HEK293 (cell line): ENCODE data around the gene TCF7.

Experiments used
- FEZF1 ChIP-seq: fragments of 450-650 bp; formaldehyde crosslinking; IDR thresholded peaks from 2 replicates; pipeline ENCODE4 v1.5.1; 2016; ENCODE audit warnings: missing biosample characterization, missing genetic modification characterization
- KLF8 ChIP-seq: fragments of 450-650 bp; formaldehyde crosslinking; IDR thresholded peaks from 2 replicates; pipeline ENCODE4 v1.5.1; 2016; ENCODE audit warnings: missing biosample characterization, missing genetic modification characterization
- MEIS1 ChIP-seq: sonication (generic); formaldehyde crosslinking; IDR thresholded peaks from 2 replicates; pipeline ENCODE4 v1.8.1; 2022; ENCODE audit warnings: missing genetic modification reagents, mild to moderate bottlenecking, borderline replicate concordance
- RBAK ChIP-seq: fragments of 450-650 bp; formaldehyde crosslinking; IDR thresholded peaks from 2 replicates; pipeline ENCODE4 v1.5.1; 2016; ENCODE audit warnings: missing biosample characterization, missing genetic modification characterization
- SP2 ChIP-seq: fragments of 450-650 bp; formaldehyde crosslinking; IDR thresholded peaks from 2 replicates; pipeline ENCODE4 v1.5.1; 2016; ENCODE audit warnings: missing biosample characterization, missing genetic modification characterization
- TSHZ1 ChIP-seq: fragments of 450-650 bp; formaldehyde crosslinking; IDR thresholded peaks from 2 replicates; pipeline ENCODE4 v1.5.1; 2016; ENCODE audit warnings: missing biosample characterization, missing genetic modification characterization, borderline replicate concordance
- WT1 ChIP-seq: fragments of 450-650 bp; formaldehyde crosslinking; IDR thresholded peaks from 2 replicates; pipeline ENCODE4 v1.5.1; 2016; ENCODE audit warnings: missing biosample characterization, missing genetic modification characterization
- ZBTB11 ChIP-seq: fragments of 450-650 bp; formaldehyde crosslinking; conservative IDR thresholded peaks from 2 replicates; pipeline ENCODE4 v1.5.1; 2016; ENCODE audit warnings: low read depth, missing biosample characterization, missing genetic modification characterization
- ZBTB17 ChIP-seq: fragments of 450-650 bp; formaldehyde crosslinking; IDR thresholded peaks from 2 replicates; pipeline ENCODE4 v1.5.1; 2016; ENCODE audit warnings: missing biosample characterization, missing genetic modification characterization
- ZBTB7A ChIP-seq: fragments of 450-650 bp; formaldehyde crosslinking; IDR thresholded peaks from 2 replicates; pipeline ENCODE4 v1.5.1; 2016; ENCODE audit warnings: low read depth, missing biosample characterization, missing genetic modification characterization
- ZBTB8A ChIP-seq: fragments of 450-650 bp; formaldehyde crosslinking; IDR thresholded peaks from 2 replicates; pipeline ENCODE4 v1.5.1; 2016; ENCODE audit warnings: missing biosample characterization, missing genetic modification characterization
- ZFHX2 ChIP-seq: fragments of 450-650 bp; formaldehyde crosslinking; conservative IDR thresholded peaks from 2 replicates; pipeline ENCODE4 v1.5.1; 2016; ENCODE audit warnings: missing biosample characterization, missing genetic modification characterization
- ZNF121 ChIP-seq: fragments of 450-650 bp; formaldehyde crosslinking; IDR thresholded peaks from 2 replicates; pipeline ENCODE4 v1.5.1; 2016; ENCODE audit warnings: missing biosample characterization, missing genetic modification characterization
- ZNF174 ChIP-seq: fragments of 450-650 bp; formaldehyde crosslinking; IDR thresholded peaks from 2 replicates; pipeline ENCODE4 v1.5.0; 2017; ENCODE audit warnings: missing biosample characterization, mild to moderate bottlenecking, missing genetic modification characterization
- ZNF223 ChIP-seq: fragments of 450-650 bp; formaldehyde crosslinking; IDR thresholded peaks from 2 replicates; pipeline ENCODE4 v1.5.1; 2016; ENCODE audit warnings: missing biosample characterization, missing genetic modification characterization
- ZNF292 ChIP-seq: fragments of 450-650 bp; formaldehyde crosslinking; IDR thresholded peaks from 2 replicates; pipeline ENCODE4 v1.5.1; 2016; ENCODE audit warnings: low read depth, missing biosample characterization, missing genetic modification characterization, borderline replicate concordance
- ZNF324 ChIP-seq: fragments of 450-650 bp; formaldehyde crosslinking; IDR thresholded peaks from 2 replicates; pipeline ENCODE4 v1.5.1; 2016; ENCODE audit warnings: missing biosample characterization, missing genetic modification characterization
- ZNF37A ChIP-seq: fragments of 450-650 bp; IDR thresholded peaks from 2 replicates; pipeline ENCODE4 v1.5.1; 2018; ENCODE audit warnings: missing biosample characterization, missing genetic modification characterization
- ZNF394 ChIP-seq: fragments of 450-650 bp; formaldehyde crosslinking; IDR thresholded peaks from 2 replicates; pipeline ENCODE4 v1.5.1; 2016; ENCODE audit warnings: missing biosample characterization, missing genetic modification characterization, mild to moderate bottlenecking, moderate library complexity, borderline replicate concordance
- ZNF416 ChIP-seq: fragments of 450-650 bp; formaldehyde crosslinking; IDR thresholded peaks from 2 replicates; pipeline ENCODE4 v1.5.1; 2016; ENCODE audit warnings: missing biosample characterization, missing genetic modification characterization
- ZNF555 ChIP-seq: fragments of 450-650 bp; formaldehyde crosslinking; conservative IDR thresholded peaks from 2 replicates; pipeline ENCODE4 v1.5.1; 2017; ENCODE audit warnings: missing biosample characterization, mild to moderate bottlenecking, missing genetic modification characterization, inconsistent platforms
- ZNF558 ChIP-seq: fragments of 450-650 bp; formaldehyde crosslinking; IDR thresholded peaks from 2 replicates; pipeline ENCODE4 v1.5.1; 2016; ENCODE audit warnings: missing biosample characterization, missing genetic modification characterization
- ZNF560 ChIP-seq: fragments of 450-650 bp; formaldehyde crosslinking; IDR thresholded peaks from 2 replicates; pipeline ENCODE4 v1.5.1; 2017; ENCODE audit warnings: missing biosample characterization, missing genetic modification characterization, borderline replicate concordance
- ZNF623 ChIP-seq: fragments of 450-650 bp; formaldehyde crosslinking; IDR thresholded peaks from 2 replicates; pipeline ENCODE4 v1.5.1; 2016; ENCODE audit warnings: missing biosample characterization, missing genetic modification characterization
- ZNF629 ChIP-seq: fragments of 450-650 bp; formaldehyde crosslinking; IDR thresholded peaks from 2 replicates; pipeline ENCODE4 v1.5.1; 2017; ENCODE audit warnings: missing biosample characterization, missing genetic modification characterization
- ZNF645 ChIP-seq: fragments of 450-650 bp; formaldehyde crosslinking; IDR thresholded peaks from 2 replicates; pipeline ENCODE4; 2016; ENCODE audit warnings: missing biosample characterization, missing genetic modification characterization
- ZNF658 ChIP-seq: fragments of 450-650 bp; formaldehyde crosslinking; IDR thresholded peaks from 2 replicates; pipeline ENCODE4; 2016; ENCODE audit warnings: missing biosample characterization, missing genetic modification characterization
- ZNF660 ChIP-seq: fragments of 450-650 bp; IDR thresholded peaks from 2 replicates; pipeline ENCODE4 v1.5.1; 2018; ENCODE audit warnings: missing biosample characterization, mild to moderate bottlenecking, missing genetic modification characterization
- ZNF664 ChIP-seq: fragments of 450-650 bp; formaldehyde crosslinking; IDR thresholded peaks from 2 replicates; pipeline ENCODE4 v1.5.1; 2016; ENCODE audit warnings: missing biosample characterization, missing genetic modification characterization
- ZNF830 ChIP-seq: fragments of 450-650 bp; IDR thresholded peaks from 2 replicates; pipeline ENCODE4 v1.5.0; 2018; ENCODE audit warnings: missing biosample characterization, missing genetic modification characterization, low read depth, mild to moderate bottlenecking, moderate library complexity
- ZNF837 ChIP-seq: fragments of 450-650 bp; formaldehyde crosslinking; IDR thresholded peaks from 2 replicates; pipeline ENCODE4 v1.5.1; 2016; ENCODE audit warnings: missing biosample characterization, missing genetic modification characterization
- ZSCAN30 ChIP-seq: fragments of 450-650 bp; IDR thresholded peaks from 2 replicates; pipeline ENCODE4 v1.5.1; 2018; ENCODE audit warnings: missing biosample characterization, mild to moderate bottlenecking, missing genetic modification characterization, moderate library complexity
- ZSCAN4 ChIP-seq: fragments of 450-650 bp; formaldehyde crosslinking; IDR thresholded peaks from 2 replicates; pipeline ENCODE4 v1.5.1; 2017; ENCODE audit warnings: missing biosample characterization, missing genetic modification characterization

The TCF7 gene

GRCh38 chr5:134111741-134112647 is 2.5 kb upstream of the TCF7 start (continued):
- no peak for TF ChIP-seq ZNF830
- TF ChIP-seq ZNF292 (tag by site-specific recombination), result no peak
- no peak for TF ChIP-seq KLF8
- no peak for TF ChIP-seq ZNF121
- no peak for TF ChIP-seq ZNF658 (tag by site-specific recombination)
- no peak for TF ChIP-seq ZNF174
- no peak for TF ChIP-seq ZNF324 (tag by site-specific recombination)
- TF ChIP-seq ZNF555, result no peak
- no peak for TF ChIP-seq ZNF560 (tag by site-specific recombination)
- no peak for TF ChIP-seq ZNF837 (tag by site-specific recombination)
- 0 out of 2 replicates have a peak, but pooled peaks have one; percentile 26 for TF ChIP-seq ZBTB17 (tag by site-specific recombination)
- TF ChIP-seq ZBTB7A, result no peak
- TF ChIP-seq SP2 (tag by site-specific recombination), result no peak
- TF ChIP-seq ZNF394 (tag by site-specific recombination), result no peak
- no peak for TF ChIP-seq ZNF416 (tag by site-specific recombination)
- TF ChIP-seq ZFHX2 (tag by site-specific recombination), result peak; percentile 93
- TF ChIP-seq ZNF223 (tag by site-specific recombination), result no peak
- TF ChIP-seq ZBTB8A (tag by site-specific recombination), result no peak
- no peak for TF ChIP-seq TSHZ1
- TF ChIP-seq ZSCAN30 (tag by site-specific recombination), result no peak
- TF ChIP-seq ZBTB11, result no peak
- no peak for TF ChIP-seq WT1 (tag by site-specific recombination)
- TF ChIP-seq ZSCAN4 (tag by site-specific recombination), result no peak
- no peak for TF ChIP-seq ZNF558 (tag by site-specific recombination)
- TF ChIP-seq ZNF37A (tag by site-specific recombination), result no peak
- no peak for TF ChIP-seq RBAK (tag by site-specific recombination)
- TF ChIP-seq FEZF1 (tag by site-specific recombination), result no peak
- TF ChIP-seq ZNF664 (tag by site-specific recombination), result peak; percentile 96
- TF ChIP-seq MEIS1 (CRISPR knock-in tag), result no peak
- TF ChIP-seq ZNF660 (tag by site-specific recombination), result no peak
- no peak for TF ChIP-seq ZNF645 (tag by site-specific recombination)
- no peak for TF ChIP-seq ZNF623 (tag by site-specific recombination)
- TF ChIP-seq ZNF629, result peak; percentile 49; the same call in 1 of the 2 replicates
